Measurements from ENCODE around the gene COMMD6.
"Not testable (repeated sequence)": the region's sequence is repeated elsewhere in the genome, so short reads cannot be mapped to it uniquely, and the experiment has no call there.

Gene COMMD6

DNA sequence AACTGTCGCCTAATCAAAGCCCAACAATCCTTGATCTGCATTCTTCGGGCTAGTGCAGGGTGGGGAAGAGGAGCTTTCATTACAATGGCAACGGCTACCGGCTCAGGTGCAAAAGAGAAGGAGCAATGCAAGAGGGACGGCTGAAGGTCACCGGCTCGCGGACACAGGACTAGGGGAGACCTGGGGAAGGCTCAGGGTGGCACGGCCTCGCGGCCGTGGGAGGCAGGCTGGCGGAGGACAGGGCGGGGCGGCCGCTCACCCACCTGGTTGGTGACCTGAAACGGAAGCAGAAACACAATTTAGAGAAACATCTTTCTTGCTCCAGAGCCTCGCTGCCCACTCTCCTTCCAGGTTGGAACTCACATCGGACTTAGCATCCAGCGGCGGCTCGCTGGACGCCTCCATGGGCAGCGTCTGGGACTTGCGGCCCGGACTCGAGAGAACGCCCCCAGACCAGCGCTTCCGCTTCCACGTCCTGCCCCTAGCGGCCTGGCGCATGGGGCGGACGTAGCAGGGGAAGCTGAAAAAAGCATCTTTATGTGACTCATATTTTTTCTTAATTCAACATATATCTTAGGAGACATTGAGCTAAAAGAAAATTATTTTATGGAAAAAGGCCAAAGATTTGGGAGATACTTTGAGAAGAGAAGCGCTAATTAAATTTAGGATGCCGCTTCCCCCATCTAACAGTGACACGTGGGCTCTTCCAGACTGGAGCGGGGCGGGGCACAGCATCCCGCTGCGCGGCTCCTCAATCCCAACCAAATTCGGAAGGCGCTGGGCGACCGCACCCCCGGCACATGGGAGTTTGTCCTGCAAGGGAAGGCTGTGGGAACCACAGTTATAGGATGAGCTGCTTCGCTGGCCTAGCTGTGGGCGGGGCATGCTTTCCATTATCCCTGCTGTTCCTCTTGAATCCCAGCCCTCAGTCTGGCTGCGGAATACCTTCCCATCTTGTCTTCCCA, at the start of gene COMMD6:
Gene COMMD6 (minus strand): TSS at position 441 of the 965 bp plus-strand sequence. CDS start 36 bp downstream, at position 405.
- FAIRE-seq: peak; percentile 46

DNA sequence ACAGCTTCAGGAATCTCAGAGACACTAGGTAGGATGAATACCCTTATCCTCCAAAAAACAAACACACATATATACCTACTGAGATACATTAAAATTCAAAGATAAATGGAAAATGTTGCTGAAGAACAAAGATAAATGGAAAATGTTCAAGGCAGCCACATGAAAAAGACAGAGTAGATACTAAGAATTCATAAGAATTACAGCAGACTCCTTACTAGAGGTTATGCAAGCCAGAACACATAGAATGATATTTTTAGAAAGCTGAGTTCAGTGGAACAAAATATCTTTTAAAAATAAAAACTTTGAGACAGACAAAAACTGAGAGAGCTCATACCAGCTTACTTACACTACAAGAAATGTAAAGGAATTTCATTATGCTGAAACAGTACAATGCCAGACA, 47.5 kb upstream of the COMMD6 start:
- FAIRE-seq: no peak

DNA sequence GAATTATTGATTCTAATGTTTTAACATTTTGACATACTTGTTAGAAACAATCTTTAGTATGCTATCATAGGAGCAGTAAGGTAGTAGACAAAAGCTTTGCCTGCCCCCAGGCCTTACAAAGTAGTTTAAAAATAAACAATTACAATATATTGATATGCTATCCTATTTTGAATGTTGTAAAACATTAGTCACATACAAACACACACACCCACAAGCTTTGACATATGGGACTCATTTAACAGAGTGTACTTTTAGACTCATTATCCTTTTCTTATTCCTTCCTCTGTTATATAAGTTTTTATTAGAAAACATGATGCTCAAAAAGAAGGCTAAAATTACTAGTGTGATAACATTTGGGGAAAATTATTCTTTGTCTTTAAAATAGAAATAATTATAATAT, 45.5 kb upstream of the COMMD6 start:
- FAIRE-seq: no peak

DNA sequence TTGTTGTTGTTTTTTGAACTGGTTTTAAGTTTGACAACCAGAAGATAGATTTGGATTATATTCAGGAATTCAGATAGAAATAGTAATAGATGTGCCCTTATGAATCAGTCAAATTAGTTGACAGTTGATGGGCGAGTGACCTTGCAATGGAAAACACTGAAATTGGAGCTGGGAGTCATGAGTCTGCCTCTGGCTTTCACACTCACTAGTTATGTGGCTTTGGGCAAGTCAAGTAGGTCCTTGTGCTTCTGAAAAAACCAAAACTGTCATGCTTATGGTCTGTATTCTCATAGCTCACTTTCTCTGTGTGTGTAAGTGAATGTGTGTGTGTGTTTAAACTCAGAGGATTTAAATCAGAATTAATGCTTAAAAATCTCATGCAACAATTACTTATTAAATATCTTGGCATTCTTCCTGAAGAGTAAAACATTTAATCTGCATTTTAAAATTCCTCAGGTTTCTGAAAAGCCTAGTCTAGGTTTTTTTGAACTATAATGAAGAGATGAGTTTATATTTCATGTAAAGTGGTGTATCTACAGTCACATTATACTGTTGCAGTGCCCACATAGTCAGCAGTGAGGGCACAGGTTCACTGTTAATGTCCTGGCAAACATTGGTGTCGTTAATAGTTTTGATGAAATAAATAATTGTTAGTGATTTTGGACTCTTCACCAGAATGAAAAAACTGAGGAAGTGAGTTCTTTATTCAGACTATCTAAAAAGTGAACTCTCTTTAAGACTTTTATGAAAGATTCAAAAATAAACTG, 44.4 kb upstream of the COMMD6 start:
- no peak for FAIRE-seq

DNA sequence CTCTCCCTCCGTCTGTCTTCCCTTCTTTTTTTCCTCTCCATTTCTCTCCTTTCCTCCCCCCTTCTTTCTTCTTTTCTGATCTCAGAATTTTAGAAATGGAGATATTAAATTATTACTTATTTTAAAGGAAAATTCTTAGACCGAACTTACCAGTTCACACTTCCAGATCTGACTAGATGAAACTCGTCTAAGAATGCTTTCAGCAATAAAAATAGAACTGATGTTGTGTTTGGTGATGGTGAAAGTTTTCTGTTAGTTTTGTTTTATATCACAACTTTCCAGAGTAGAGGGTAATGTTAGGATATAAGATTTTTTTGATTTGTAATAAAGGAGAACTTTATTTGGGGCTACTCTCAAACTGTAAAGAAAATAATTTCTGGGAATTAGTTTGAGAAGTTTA, 41.9 kb upstream of the COMMD6 start:
- FAIRE-seq: no peak

DNA sequence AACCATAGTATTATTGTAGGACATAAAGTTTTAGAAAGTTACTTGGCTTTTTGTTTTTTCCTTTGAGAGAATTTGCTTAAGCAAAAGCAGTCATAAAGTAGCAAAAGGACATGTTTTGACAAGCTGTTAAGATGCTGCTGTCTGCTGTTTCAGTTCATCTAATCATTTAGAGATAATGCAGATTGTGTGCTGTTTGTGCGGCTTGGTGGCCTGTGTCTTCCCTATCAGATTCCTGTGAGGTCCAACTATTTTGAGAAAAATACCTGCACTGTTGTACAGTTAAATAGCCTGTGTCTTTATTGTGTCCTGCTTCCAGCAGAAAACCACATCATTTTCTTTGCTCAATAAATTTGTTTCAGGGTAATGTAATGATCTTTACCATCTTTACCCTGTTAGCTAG, 31.9 kb upstream of the COMMD6 start:
- no peak for FAIRE-seq

DNA sequence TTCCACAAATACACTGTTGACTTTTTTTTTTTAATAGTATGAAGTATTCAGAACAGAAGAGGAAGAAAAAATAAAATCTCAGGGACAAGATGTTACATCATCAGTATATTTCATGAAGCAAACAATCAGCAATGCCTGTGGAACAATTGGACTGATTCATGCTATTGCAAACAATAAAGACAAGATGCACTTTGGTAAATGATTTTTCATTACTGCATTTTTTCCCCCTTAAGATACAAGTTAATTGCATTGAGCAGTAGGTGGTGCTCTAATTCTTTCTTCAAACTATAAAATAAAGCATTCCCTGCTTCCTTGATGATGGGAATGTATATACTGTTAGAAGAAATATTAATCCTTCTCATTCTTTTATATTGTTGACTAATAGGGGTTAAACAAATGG, 29.0 kb upstream of the COMMD6 start:
- no peak for FAIRE-seq

DNA sequence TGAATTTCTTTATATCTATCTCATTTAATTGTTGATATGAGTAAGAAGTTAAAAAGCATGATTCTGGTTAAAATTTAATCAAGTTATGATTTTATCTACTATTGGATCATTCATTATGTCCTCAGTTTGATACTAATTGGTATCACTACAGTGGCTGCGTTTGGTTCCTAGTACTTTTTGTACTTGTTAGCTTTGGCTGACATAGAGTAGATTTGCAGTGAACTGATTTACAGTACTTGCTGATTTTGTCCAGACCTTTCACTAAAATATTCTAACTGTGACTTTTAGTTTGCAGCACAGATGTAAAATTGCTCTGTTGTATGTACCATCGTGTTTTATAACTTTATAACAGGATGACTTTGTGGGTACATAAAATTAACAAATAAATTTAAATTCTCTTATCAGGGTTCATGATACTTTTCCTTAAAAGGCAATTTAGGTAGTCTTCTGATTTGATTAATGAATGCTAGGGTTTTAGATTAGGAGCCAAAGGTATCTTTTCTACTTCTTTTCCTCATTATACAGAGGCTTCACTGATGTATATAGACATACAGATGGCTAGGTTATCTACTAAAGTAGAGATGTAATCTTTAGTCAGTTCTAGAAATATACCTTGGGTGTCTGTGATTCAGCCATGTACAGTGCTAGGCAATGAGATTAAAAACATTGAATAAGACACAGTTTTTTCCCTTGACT, 20.7 kb upstream of the COMMD6 start:
- FAIRE-seq: no peak

DNA sequence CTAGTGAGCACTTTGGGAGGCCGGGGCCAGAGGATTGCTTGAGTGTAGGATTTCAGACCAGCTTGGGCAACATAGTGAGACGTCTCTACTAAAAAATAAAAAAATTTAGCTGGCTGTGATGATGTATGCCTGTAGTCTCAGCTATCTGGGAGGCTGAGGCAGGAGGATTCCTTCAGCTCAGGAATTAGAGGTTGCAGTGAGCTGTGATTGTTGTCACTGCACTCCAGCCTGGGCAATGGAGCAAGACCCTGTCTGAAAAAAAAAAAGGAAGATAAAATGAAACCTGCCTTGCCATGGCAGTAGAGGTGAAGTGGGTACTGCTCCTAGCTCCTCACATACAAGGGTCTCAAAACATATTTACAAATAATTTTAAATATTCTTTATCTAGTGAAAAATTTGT, 19.3 kb upstream of the COMMD6 start:
- FAIRE-seq: no peak

DNA sequence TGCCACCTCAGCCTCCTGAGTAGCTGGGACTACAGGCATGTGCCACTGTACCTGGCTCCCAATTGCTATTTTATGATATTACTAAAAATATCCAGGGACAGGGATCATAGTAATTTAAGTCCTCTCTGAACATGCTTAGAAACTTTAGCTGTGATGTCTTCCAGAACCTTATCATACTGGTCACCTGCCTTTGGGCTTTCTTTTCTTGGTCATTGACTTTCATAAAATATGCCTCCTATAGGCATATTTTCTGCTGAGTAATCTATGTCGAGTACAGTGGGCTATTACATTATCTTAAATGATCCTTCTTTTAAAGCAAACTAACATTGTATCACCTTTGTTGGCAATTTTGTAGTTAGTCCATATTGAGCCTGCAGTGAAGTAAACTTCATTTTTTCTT, 18.2 kb upstream of the COMMD6 start:
- no peak for FAIRE-seq

DNA sequence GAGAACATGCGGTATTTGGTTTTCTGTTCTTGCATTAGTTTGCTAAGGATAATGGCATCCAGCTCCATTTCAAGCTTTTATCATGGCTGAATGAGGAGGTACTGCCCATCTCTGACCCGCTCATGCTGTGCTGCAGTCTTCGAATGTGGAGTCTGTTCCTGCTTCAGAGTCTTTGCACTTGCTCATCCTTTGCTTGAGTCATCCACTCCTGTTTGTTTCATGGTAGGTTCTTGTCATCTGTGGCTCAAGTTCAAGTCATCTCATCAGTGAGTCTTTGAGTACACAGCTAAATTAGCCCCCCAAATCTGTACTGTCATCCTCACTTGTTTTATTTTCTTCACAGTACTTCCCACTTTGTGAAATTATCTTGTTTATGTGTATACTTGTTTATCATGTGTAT, 17.3 kb upstream of the COMMD6 start:
- FAIRE-seq: no peak

DNA sequence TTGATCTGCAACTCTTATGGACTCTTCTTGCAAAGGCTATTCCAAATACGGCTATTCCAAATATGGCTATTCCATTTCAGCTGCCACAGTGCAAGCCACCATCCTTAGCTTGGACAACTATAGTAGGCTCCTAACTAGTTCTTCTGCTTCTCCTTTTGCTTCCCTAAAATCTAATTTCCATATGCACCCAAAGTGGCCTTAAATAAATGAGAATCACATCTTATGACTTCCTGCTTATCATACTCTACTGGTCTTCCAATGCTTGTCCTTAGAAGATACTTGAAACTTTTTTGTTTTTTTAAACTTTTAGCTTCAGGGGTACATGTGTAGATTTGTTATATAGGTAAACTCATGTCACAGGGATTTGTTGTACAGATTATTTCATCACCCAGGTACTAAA, 16.8 kb upstream of the COMMD6 start:
- no peak for FAIRE-seq

DNA sequence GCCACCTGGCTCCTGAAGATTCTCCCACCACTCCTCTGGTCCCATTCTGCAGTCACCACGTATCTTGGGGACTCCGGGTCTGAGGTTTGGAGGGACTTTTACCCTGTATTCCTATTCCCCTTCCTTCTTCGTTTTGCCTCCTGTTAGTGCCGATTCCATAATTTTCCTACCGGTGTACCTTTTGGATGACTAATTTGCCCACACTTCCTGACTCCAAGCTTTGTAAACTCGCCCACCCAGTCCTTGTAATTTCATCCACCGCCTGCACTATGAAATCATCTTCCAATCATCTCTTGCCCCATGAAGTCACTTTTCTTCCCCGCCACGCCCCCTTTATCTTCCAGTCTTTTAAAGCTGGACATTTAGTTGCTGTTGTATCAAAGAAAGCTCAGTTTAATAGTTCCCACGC, 12.5 kb upstream of the COMMD6 start:
- FAIRE-seq: no peak

DNA sequence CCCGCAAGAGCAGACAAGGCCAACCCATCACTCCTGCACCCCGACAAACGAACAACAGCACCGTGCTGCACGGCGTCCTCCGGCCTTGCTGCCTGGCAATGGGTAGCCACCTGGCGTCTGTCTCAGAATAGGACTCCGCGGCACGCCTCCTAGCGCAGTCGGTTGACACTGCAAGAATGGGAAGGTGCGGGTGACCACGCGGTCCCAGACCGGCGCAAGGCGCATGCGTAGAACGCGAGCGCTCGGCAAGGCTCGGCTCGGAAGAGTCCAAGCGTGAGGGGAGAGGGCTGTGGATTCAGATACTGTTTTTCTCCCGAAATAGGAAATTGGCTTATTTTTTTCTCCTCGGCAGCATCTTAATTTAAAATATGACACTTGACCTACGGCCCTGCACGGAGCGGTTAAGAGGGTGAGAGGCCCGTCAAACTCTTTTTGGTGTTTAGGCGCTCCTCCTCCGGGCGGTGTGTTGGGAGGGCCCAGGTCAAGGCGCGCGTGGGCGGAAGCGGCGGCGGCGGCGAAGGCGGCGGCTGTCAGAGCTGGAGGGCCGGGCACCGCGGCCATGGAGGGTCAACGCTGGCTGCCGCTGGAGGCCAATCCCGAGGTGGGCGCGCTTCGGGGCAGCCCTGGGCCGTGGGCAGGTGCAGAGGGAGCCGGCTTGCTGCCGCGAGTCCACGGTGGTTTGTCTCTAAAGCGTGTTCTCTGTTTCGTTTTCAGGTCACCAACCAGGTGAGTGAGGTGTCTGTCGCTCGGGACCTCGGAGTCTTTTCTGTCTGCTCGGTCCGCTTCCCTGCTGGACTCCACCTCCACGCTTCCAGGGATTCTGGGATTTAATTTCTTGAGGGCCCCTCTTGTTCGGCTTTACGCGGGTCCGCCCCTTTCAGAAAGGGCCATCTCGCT, 11.9 kb upstream of the COMMD6 start, which contains the start of gene UCHL3:
Gene UCHL3 (plus strand): TSS at position 530 of the 897 bp plus-strand sequence. CDS start 30 bp downstream, at position 560.
- peak; percentile 50 for FAIRE-seq

DNA sequence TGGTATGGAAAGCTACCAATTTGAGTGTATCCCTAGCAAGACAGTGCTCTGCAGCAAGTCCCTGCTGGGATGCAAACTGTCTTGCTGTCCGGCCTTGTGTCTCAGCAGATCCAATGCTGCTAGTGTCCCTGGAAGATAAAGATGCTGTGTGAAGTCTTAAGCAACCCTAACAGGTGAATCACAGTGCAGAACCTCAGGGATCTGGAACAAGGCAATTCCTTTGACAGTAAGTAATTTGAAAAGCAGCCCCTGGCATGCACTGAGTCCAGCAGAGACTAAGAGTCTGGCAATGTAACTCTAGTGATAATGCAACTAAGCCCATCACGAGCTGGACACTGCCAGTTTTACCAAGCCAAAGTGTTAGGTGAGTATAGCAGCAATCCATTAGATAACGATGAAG, 10.3 kb upstream of the COMMD6 start:
- FAIRE-seq: no peak

DNA sequence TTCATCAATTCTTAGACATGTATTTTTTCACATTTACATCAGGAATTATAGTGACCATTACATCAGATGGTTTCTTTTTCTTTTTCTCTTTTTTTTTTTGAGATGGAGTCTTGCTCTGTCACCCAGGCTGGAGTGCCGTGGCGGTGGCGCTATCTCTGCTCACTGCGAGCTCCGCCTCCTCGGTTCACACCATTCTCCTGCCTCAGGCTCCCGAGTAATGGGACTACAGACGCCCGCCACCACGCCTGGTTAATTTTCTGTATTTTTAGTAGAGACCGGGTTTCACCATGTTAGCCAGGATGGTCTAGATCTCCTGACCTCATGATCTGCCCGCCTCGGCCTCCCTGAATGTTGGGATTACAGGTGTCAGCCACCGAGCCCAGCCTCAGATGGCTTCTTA, 7.7 kb upstream of the COMMD6 start:
- FAIRE-seq: not testable (repeated sequence)

DNA sequence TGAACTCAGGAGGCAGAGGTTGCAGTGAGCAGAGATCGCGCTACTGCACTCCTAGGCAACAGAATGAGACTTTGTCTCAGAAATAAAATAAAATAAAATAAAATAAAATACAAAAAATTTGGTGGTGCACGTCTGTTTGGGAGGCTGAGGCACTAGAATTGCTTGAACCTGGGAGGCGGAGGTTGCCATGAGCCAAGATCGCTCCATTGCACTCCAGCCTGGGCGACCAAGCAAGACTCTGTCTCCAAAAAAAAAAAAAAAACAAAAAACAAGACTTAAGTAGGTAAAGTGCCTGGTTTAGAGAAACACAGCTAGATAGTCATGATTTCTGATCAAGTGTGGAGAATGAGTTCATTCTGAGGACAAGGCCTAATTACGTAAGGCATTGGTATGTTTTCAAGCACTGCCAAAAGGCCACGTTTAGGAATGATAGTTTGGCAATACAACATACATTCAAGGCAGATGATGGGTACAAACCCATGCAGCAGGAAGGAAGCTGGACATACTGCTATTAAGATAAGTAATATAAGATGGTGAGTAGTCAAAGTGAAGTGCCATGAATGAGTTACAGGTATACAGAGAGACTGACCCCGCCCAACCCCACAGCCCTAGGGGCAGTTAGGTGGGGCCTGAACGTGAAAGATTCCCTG, 7.2 kb upstream of the COMMD6 start:
- FAIRE-seq: no peak

DNA sequence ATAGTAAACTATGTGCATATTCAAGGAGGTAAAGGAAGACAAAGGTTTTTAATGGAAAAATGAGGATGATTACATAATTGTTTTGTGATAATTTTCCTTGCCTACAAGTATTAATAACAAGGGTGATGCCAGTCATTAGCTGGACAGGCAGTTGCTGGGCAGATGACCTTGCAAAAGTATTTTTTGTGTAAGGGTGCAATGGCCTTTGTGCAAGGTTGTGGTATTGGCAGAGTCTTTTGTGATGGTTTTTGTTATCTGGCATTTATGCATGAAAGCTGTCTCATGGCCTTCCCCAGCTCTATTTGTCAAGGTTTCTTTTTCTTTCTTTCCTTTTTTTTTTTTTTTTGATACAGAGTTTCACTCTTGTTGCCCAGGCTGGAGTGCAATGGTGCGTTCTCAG, 4.3 kb upstream of the COMMD6 start:
- no peak for FAIRE-seq

DNA sequence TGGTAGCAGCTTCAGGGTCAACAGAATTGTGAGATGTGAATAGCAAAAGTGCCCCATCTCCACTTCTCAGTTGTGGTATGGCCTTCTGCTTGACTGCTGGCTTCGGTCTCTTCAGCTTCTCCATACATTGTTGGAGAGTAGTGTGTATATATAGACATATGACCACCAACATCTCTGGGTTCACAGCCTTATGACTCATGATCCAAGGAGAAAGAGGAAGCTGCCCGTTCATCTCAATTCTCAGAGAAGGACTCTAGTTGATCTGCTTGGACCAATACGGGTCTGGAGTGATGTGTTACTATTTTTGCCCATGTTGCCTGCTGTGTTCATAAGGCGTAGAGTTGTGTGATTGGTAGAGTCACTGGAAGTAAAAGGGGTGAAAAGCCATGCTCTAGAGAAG, 3.6 kb upstream of the COMMD6 start:
- FAIRE-seq: no peak

DNA sequence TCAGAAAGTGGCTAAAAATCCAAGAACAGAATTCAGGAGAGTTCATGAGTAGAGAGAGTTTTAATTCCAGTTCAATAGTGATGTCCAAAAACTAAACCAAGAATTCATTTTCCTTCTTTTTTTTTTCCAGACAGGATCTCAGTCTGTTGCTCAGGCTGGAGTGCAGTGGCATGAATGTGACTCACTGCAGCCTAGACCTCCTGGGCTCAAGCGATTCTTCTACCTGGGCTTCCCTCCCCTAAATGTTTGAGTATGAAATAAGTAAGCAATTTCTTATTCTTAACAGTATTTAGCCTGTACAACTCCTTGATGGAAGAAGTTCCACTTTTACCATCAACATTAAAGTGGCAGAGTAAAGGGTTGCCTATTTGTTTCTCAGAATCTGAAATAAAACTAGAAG, 3.8 kb downstream of the COMMD6 start:
- FAIRE-seq: no peak

DNA sequence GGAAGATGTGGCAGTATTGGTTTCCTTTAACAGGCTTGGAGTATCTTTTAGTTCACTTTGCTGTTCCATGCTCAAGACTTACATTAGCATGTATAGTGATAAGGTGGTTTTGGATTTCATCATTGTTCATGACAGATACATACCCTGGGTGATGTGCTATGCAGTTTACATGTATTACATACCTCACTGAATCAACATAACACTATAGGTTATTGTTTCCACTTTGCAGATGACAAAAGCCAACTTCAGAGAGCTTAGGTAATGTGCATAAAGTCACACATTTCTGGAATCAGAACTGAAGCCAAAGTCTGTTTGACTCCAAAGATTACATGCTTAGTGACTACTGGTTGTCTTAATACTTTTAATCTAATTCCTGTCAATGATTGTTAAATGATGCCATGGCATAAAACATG, 7.1 kb downstream of the COMMD6 start:
- FAIRE-seq: no peak

DNA sequence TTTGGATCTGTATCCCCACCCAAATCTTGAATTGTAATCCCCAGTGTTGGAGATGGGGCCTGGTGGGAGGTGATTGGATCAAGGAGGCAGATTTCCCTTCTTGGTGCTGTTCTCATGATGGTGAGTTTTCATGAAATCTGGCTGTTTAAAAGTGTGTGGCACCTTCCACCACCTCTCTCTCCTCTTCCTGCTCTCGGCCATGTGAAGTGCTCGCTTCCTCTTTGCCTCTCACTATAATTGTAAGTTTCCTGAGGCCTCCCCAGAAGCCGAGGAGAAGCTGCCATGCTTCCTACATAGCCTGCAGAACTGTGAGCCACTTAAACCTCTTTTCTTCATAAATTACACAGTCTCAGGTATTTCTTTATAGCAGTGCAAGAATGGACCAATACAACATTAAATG, 15.7 kb downstream of the COMMD6 start:
- no peak for FAIRE-seq
